Kidney glomerular epithelial cell (primary cell): ENCODE data around the gene USP9X.
A peak's percentile ranks its signal among the peaks of the same experiment; 100 is the strongest.
"Not testable (repeated sequence)": the region's sequence is repeated elsewhere in the genome, so short reads cannot be mapped to it uniquely, and the experiment has no call there.

ENCODE experiments used
- DNase-seq: peaks from one replicate; lab custom pipeline; 2025; lab: John Stamatoyannopoulos, UW

Gene USP9X

DNA sequence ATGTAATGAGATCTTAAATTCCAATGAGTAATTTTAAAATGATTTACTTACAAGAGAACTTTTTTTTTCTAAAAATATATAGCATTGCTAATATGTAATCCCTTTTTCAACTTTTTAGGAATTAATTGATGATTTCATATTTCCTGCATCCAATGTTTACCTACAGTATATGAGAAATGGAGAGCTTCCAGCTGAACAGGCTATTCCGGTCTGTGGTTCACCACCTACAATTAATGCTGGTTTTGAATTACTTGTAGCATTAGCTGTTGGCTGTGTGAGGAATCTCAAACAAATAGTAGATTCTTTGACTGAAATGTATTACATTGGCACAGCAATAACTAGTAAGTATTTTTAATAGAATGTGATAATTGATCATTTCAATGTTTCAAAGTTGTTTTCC lies 113.2 kb downstream of the USP9X start:
- DNase-seq, result no peak

- DNase-seq, result no peak
Observed at GRCh38 chrX:41200785-41201184, 115.5 kb downstream of the USP9X start.

- DNase-seq, result no peak
Observed at GRCh38 chrX:41209853-41210252, 124.6 kb downstream of the USP9X start.

DNA sequence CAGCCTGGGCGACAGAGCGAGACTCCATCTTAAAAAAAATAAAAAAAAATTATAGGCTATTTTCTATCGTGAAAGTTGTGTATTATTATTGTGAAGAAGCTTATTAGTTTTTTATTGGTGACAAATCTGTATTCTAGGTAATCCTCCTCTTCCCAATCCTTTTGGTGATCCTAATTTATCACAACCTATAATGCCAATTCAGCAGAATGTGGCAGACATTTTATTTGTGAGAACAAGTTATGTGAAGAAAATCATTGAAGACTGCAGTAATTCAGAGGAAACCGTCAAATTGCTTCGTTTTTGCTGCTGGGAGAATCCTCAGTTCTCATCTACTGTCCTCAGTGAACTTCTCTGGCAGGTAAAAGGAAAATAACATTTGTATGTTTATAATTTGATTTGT lies 139.4 kb downstream of the USP9X start:
- no peak for DNase-seq

DNA sequence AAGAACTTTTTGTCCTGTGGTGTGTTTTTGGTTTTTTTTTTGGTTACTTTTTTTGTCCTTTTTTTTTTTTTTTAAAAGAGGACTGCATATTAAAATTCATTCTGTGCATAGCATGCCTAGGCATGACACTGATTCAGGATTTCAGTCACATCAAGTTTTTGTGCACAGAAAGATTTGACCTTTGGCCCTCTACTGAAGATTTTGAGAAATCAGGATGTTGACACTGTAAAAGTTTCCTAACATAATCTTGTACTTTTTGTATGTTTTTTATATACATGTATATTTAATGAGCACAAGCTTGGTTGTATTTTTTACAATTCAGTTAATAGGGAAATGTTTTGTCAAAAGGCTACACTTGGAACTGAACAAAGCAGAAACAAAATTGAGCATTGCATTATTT lies 148.7 kb downstream of the USP9X start:
- DNase-seq, result no peak

DNA sequence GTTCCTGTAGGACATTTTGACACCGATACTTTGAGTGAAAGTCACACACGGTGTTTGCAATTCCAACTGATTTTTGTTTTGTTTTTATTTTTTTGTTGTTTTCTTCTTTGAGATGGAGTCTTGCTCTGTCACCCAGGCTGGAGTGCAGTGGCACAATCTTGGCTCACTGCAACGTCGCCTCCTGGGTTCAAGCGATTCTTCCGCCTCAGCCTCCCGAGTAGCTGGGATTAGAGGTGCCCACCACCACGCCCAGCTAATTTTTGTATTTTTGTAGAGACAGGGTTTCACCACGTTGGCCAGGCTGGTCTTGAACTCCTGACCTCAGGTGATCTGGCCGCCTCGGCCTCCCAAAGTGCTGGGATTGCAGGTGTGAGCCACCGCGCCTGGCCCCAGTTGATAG lies 149.2 kb downstream of the USP9X start:
- not testable (repeated sequence) for DNase-seq

DNA sequence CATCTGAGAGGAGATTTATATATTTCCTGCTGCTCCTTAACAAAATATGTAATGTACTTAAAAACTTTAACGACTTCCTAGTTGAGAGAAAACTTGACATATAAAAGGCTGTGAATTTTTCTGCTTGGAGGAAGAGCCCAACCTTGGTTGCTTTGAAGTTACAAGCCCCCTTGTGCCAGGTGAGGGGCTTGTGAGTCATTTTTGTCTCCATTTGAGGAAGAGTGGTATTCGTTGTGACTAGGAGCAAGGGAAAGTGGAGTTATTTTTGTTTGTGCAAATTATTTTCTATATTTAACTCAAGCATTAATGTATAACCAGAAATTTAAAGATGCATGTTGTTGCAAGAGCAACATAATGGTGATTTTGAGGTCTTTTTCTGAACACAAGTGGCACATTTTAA lies 149.7 kb downstream of the USP9X start:
- DNase-seq, result no peak

- no peak for DNase-seq
Observed at GRCh38 chrX:41236629-41237028, 151.4 kb downstream of the USP9X start.

DNA sequence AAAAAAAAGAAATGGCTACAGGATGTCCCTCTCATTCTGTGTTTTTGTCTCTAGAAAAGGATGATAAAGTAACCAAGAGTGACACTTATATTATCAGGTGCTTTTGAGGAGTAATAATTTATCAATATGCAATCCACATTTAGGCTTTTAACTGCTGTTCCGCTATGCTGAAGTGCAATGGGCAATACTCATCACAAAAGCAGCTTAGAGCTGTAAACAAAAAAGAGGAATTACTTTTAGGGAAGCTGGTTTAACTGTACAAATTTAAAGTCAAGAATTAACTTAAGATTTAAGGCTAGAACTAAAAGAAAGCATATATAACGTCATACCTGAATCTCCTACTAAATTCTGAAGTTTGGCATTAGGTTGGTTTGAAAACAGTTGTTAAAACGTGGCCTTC lies 155.3 kb downstream of the USP9X start:
- DNase-seq, result no peak

GRCh38 chrX:41241962-41242361 lies 156.7 kb downstream of the USP9X start:
- DNase-seq, result no peak

DNA sequence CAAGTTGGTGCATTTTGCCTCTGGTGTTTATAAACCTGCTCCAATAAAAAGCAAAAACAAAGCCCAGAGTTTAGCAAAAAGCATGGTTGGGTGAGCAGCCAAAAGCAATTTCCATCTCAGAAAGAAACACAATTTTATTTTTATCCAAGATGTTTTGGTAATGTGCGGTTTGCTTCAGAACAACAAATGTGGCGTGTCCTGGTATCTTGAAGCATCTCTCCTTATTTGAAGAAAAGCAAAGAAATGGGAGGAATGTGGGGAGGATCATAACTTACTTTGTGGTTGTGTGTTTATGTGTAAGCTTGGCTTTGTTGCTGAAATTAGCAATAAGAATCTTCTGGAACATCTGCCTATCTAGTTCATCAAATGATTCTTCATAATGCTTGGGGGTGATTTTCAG lies 160.4 kb downstream of the USP9X start:
- DNase-seq, result no peak

DNA sequence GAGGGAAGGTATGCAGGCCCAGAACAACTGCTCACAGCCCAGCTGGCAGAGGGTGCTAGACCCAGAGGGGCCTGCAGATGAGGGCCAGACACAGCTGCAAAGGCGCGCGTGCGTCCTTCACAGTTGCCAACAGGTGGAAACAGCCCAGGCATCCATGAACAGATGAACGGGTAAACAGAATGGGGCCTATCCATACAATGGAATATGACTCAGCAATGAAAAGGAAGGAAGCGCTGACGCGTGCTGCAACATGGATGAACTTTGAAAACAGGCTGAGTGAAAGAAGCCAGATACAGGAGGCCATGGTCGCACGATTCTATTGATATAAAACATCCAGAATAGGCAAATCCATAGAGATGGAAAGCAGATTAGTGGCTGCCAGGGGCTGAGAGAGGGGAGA lies 165.6 kb downstream of the USP9X start:
- DNase-seq, result no peak

GRCh38 chrX:41257801-41258200 lies 172.6 kb downstream of the USP9X start:
- no peak for DNase-seq

- no peak for DNase-seq
Observed at GRCh38 chrX:41258226-41258625, 173.0 kb downstream of the USP9X start.

DNA sequence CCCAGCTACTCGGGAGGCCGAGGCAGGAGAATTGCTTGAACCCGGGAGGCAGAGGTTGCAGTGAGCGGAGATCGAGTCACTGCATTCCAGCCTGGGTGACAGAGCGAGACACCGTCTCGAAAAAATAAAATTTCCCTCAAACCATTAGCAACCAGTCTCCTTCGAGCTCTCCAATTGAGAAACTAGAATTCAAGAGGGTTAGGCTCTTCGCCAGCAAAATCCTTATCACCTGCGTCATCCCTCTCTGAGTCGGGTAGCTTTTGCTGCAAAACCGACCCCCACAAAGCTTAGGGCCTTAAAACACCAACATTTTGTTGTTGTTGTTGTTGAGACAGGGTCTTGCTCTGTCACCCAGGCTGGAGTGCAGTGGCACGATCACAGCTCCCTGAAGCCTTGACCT lies 173.6 kb downstream of the USP9X start:
- DNase-seq, result no peak

DNA sequence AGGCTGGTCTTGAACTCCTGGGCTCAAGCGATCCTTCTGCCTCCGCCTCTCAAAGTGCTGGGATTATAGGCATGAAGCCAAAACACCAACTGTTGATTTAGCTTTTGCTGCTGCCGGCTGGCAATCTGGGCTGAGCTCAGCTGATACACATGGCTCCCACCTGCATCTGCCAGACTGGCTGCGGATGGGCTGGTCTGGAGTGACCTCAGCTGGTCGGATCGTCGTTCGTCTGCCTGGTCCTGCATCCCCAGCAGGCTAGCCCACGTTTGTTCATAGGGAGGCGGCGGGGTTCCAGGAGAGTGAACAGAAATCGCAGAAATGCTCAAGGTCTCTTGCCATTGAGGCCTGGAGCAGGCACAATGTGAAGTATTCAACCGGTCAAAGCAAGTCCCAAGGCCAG lies 174.3 kb downstream of the USP9X start:
- no peak for DNase-seq

GRCh38 chrX:41265615-41266014 lies 180.4 kb downstream of the USP9X start:
- DNase-seq, result no peak

- no peak for DNase-seq
Observed at GRCh38 chrX:41273638-41274037, 188.4 kb downstream of the USP9X start.

DNA sequence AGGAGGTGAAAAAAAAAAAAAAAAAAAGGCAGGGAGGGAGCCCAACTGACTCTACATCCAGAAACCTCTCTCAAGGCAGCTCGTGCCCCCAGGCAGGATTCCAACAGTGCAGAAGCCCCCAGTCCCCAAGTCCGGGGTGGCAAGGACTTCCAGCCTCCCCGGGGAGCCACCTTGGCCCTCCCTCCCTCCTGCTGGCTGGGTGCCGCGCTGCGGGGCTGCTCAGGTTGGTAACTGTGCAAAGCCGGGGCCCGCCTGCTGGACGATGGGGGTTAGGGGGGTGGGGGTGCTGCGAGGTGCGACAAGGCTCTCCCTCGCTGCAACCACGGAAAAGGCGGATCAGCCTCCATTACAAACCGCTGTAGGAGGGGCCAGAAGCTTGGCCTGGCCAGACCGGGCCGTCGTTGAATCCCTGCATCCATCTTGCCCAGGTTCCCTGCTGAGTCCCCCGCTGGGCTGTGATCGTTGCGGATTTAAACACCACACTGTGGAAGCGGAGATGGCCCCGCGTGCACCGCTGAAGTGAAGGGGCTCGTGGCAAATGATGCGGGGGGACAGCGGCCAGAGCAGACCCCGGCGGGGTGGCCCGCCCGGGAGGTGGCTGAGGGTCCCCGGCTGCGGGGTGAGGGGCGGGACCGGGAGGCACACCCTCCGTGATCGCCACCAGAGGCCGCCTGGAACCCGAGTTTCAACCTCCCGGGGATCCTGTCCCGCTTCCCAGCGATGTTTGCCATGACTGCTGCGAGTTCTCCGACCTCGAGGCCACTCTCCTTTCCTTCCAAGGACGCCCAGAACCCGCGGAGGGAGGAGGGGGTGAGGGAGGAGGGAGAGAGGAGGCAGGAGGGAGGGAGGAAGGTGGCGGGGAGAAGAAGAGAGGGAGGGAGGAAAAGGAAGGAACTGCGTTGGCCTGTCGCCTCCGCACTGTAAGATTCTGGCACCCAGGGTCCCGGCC lies 190.7 kb downstream of the USP9X start:
- peak; percentile 25 for DNase-seq

- DNase-seq, result no peak
Observed at GRCh38 chrX:41276661-41277506, 191.6 kb downstream of the USP9X start.

DNA sequence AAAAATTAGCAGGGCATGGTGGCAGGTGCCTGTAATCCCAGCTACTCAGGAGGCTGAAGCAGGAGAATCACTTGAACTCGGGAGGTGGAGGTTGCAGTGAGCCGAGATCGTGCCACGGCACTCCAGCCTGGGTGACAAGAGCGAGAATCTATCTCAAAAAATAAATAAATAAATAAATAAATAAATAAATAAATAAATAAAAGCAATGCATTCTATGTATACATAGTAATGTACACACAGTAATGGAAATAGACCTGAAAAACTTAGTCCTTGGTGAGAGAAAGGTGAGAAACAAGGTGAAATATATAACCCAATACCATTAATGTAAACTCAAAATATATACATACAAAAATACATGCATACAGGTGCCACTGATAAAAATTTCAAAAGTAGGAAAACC lies 197.1 kb downstream of the USP9X start:
- not testable (repeated sequence) for DNase-seq

DNA sequence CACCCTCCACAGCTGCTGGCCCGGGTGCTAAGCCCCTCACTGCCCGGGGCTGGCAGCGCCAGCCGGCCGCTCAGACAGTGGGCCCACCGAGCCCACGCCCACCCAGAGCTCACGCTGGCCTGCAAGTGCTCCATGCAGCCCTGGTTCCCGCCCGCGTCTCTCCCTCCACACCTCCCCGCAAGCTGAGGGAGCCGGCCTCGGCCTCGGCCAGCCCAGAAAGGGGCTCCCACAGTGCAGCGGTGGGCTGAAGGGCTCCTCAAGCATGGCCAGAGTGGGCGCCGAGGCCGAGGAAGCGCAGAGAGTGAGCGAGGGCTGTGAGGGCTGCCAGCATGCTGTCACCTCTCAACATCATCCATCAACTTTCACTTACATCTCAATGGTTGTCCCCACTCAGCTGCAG lies 200.7 kb downstream of the USP9X start:
- DNase-seq, result not testable (repeated sequence)
